GM12872 (cell line): ENCODE data around the gene OR6C6.

Source experiments
- CTCF ChIP-seq: IDR thresholded peaks from 3 replicates; pipeline ENCODE4 v1.5.1; 2011; ENCODE audit warnings: low read depth, mild to moderate bottlenecking, low read length, moderate library complexity; ENCODE audit not compliant: insufficient read depth

OR6C6 gene

GRCh38 chr12:55256831-55257230 is 39.5 kb downstream of the OR6C6 start:
- TF ChIP-seq CTCF = no peak

DNA sequence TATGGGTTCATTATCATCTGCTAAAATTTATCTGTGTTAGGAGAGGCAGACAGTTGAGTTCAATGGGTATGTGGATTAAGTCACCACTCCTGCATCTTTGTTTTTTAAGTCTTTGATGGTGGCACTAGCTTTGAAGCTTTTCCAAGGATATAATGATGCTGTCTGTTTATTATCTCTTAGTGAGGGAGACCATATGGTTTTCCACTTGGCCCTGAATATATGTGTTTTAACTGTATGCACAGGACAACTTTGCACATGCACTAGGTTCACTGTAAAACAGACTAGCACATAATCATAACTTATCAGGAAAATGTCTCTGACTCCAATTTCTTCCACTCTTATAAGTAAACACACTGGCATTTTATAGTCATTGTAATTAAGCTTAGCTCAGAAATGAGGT is 43.1 kb downstream of the OR6C6 start:
- no peak for TF ChIP-seq CTCF

GRCh38 chr12:55250944-55251343 is 45.4 kb downstream of the OR6C6 start:
- no peak for TF ChIP-seq CTCF

DNA sequence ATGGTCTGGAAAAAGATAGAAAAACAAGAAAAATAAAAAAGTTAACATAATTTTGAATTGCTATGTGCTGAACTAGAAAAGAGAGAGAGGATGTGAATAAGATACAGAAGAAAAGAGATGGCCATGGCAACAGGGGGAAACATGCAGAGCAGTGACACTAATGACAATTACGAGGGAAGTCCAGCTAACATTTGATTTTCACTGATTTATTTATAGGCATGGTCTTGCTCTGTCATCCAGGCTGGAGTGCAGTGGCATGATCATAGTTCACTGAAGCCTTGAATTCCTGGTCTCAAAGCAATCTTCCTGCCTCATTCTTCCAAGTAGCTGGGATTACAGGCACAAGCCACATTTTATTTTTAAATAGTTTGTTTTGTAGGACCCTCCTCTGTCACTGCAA is 50.2 kb downstream of the OR6C6 start:
- no peak for TF ChIP-seq CTCF

DNA sequence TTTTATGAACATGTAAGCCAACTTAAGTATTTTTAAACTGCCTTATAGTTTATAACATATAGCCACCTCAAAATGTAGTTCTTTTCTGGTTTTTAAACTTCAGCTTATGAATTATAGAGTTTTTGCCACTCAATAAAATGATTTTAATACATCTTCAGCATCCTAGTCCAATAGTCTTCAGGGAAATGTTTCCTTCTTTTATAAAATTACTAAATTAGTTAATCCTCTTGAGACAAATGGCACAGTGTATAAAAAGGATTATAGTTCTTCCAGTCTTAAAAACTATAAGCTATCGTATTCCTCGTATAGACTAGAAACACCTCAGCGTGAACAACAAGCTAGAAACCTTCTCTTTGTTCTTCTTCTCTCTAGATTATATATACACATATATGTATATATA is 52.1 kb downstream of the OR6C6 start, which contains the start of gene OR6C74:
OR6C74 (plus strand) TSS at position 301 of the 400 bp plus-strand sequence. CDS start 2,679 bp downstream, outside the sequence.
- TF ChIP-seq CTCF = no peak
